Astrocyte (in vitro differentiated cells and primary cell): ENCODE results near the gene RPE65.

ENCODE experiments used
- CTCF ChIP-seq: IDR thresholded peaks from 2 replicates; pipeline ENCODE4 v1.5.1; 2011; ENCODE audit warnings: low read depth, mild to moderate bottlenecking, inconsistent platforms, low read length, moderate library complexity; ENCODE audit not compliant: insufficient read depth
- EZH2 ChIP-seq: IDR thresholded peaks from 2 replicates; pipeline ENCODE4 v1.6.1; 2012; ENCODE audit warnings: mild to moderate bottlenecking, low read length, inconsistent platforms; ENCODE audit not compliant: insufficient read depth

GRCh38 chr1:68481041-68481440, 31.3 kb upstream of the RPE65 start:
- no peak for TF ChIP-seq CTCF
- TF ChIP-seq EZH2, result no peak
